HG03066 (cell line): ENCODE results near the gene MRPS5.

Experiments
- ATAC-seq: cut with Tn5 transposase; IDR thresholded peaks from one replicate; pipeline ENCODE4 v1.9.1; 2021; ENCODE audit warnings: low read depth; ENCODE audit not compliant: unreplicated experiment

MRPS5 gene

GRCh38 chr2:95061601-95062183 is 59.9 kb downstream of the MRPS5 start:
- ATAC-seq, result no peak

GRCh38 chr2:95061119-95061512 is 60.5 kb downstream of the MRPS5 start:
- ATAC-seq, result no peak

GRCh38 chr2:95060446-95061118 is 61.0 kb downstream of the MRPS5 start:
- no peak for ATAC-seq

- ATAC-seq, result no peak
These were observed 61.8 kb downstream of the MRPS5 start for GRCh38 chr2:95059656-95060370.

GRCh38 chr2:95058989-95059641 is 62.5 kb downstream of the MRPS5 start:
- no peak for ATAC-seq

GRCh38 chr2:95058466-95058988 is 63.1 kb downstream of the MRPS5 start:
- no peak for ATAC-seq

GRCh38 chr2:95057535-95058370 is 63.9 kb downstream of the MRPS5 start:
- ATAC-seq, result no peak

- no peak for ATAC-seq
These were observed 64.8 kb downstream of the MRPS5 start for GRCh38 chr2:95056461-95057459.

- no peak for ATAC-seq
These were observed 65.6 kb downstream of the MRPS5 start for GRCh38 chr2:95056044-95056443.

- ATAC-seq, result no peak
These were observed 66.3 kb downstream of the MRPS5 start for GRCh38 chr2:95055262-95055661.

GRCh38 chr2:95054016-95054415 is 67.6 kb downstream of the MRPS5 start:
- ATAC-seq, result no peak

GRCh38 chr2:95053543-95053942 is 68.1 kb downstream of the MRPS5 start:
- ATAC-seq, result no peak

GRCh38 chr2:95052804-95053479 is 68.7 kb downstream of the MRPS5 start:
- ATAC-seq, result no peak

GRCh38 chr2:95052307-95052706 is 69.3 kb downstream of the MRPS5 start:
- ATAC-seq, result no peak

- no peak for ATAC-seq
These were observed 70.0 kb downstream of the MRPS5 start for GRCh38 chr2:95051626-95052025.

- ATAC-seq, result no peak
These were observed 71.0 kb downstream of the MRPS5 start for GRCh38 chr2:95050385-95051300.

GRCh38 chr2:95049961-95050360 is 71.6 kb downstream of the MRPS5 start:
- no peak for ATAC-seq

GRCh38 chr2:95049683-95049955 is 72.0 kb downstream of the MRPS5 start:
- ATAC-seq, result no peak
